Activated T-cell treated with anti-CD3 and anti-CD28 coated beads, Interleukin-2, amount 50 U/mL, for 4 hours (primary cell): ENCODE measurements around the gene PPIL4. TPM values are rescaled to one million over a fixed set of nuclear protein-coding genes. Genes with fewer than 3 reads are reported as not detected.
A peak's percentile ranks its signal among the peaks of the same experiment; 100 is the strongest.

ENCODE experiments used
- ATAC-seq, 2 donors: fragments of 200-7000 bp; cut with Tn5 transposase; one replicate each; pipeline ENCODE4 v1.10.0; 2021
- DNase-seq: peaks from one replicate; pipeline ENCODE4 v3.0.0-alpha.2; 2020
- H3K27me3 Mint-ChIP-seq: one replicate; pipeline ENCODE4 v1.8.0; 2021; ENCODE audit warnings: low read depth, mixed read lengths
- H3K36me3 Mint-ChIP-seq: one replicate; pipeline ENCODE4 v1.8.0; 2022; ENCODE audit warnings: mixed read lengths; ENCODE audit not compliant: insufficient read depth
- H3K4me1 Mint-ChIP-seq: one replicate; pipeline ENCODE4 v1.8.0; 2021; ENCODE audit warnings: low read depth, mixed read lengths
- H3K4me3 Mint-ChIP-seq: one replicate; pipeline ENCODE4 v1.8.0; 2021; ENCODE audit warnings: mild to moderate bottlenecking, moderate library complexity, mixed read lengths
- H3K9me3 Mint-ChIP-seq: one replicate; pipeline ENCODE4 v1.8.0; 2021; ENCODE audit warnings: mixed read lengths
- total RNA-seq, 3 donors: library from RNA; stranded (reverse); gene quantifications; one replicate each; pipeline ENCODE4 v1.2.1, GENCODE V29; 2021

The PPIL4 gene
- total RNA-seq, 3 donors from 2014 or later = 19.7 to 22.2 (median 21.9) TPM

DNA sequence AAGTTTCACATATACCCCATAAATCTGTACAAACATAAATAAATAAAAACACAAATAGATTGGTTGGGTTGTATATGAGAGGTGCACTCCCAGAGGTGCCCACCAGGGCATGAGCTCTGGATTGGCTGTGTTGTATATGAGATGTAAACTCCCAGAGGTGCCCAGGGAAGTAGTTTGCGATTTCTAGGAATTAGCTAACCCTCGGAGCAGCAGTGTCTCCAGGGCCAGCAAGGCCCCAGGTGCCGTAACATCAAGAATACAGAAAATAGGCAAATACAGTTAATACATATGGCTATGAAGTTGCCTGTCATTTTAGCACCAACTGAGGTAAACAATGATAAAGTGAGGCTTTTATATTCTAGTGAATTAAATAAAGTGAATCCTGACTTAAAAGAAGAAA is 14.9 kb upstream of the PPIL4 start:
- ATAC-seq (peak in 1 of 2 donors; percentile 32), DNase-seq (no peak)
- Mint-ChIP-seq H3K9me3 (no peaks in the 10 kb centered on the region), H3K4me3 (no peak overlapping the region), H3K27me3 (no peaks in the 10 kb centered on the region), H3K4me1 (peaks cover 8% of the 10 kb centered on the region), H3K36me3 (no peaks in the 10 kb centered on the region)

DNA sequence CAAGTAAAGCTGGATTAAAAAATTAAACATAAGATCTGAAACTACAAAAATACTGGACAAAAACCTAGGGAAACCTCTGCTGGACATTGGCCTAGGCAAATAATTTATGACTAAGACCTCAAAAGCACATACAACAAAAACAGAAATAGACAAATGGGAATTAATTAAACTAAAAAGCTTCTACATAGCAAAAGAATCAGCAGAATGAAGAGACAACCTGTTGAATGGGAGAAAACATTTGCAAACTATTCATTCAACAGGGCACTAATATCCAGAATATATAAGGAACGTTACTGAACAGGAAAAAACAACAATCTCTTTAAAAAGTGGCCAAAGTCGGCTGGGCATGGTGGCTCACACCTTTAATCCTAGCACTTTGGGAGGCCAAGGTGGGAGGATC is 13.5 kb upstream of the PPIL4 start:
- H3K27me3 Mint-ChIP-seq = peaks cover 5% of the 10 kb centered on the region
- peaks cover 2% of the 10 kb centered on the region for H3K4me1 Mint-ChIP-seq
- H3K9me3 Mint-ChIP-seq = no peaks in the 10 kb centered on the region
- no peaks in the 10 kb centered on the region for H3K36me3 Mint-ChIP-seq
- no peak for ATAC-seq
- H3K4me3 Mint-ChIP-seq = no peak overlapping the region
- DNase-seq = no peak

DNA sequence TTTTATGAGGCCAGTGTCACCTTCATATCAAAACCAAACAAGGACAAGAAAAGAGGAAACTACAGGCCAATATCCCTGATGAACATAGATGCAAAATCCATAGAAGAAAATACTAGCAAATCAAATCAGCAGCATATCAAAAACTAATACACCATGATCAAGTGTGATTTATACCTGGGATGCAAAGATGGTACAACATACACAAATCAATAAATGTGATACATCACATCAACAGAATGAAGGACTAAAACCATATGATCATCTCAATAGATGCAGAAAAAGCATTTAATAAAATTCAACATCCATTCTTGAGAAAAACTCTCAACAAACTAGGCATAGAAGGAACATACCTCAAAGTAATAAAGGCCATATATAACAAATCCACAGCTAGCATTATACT is 12.2 kb upstream of the PPIL4 start:
- Mint-ChIP-seq H3K36me3 (no peaks in the 10 kb centered on the region), H3K9me3 (no peaks in the 10 kb centered on the region), H3K4me1 (peaks cover 2% of the 10 kb centered on the region), H3K27me3 (peaks cover 11% of the 10 kb centered on the region), H3K4me3 (no peak overlapping the region)
- DNase-seq (no peak), ATAC-seq (no peak)

DNA sequence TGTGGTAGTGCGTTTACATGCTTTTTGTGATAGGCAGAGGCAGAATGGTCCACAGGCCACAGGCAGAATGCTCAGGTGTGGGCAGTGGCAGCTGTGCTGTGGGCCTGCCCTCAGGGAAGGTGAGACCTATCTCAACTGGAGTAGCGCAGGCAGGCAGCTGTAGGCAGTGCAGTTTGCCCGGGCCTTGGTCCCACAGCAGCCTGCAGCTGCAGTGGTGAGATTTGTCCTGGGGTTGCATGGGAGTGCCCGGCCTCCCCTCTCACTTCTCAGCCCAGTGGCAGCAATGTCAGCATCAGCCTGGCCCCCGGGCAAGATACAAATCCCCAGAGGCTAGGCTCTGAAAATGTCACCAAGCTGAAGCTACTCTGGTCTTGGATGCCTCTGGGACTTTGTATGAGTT is 6.1 kb upstream of the PPIL4 start:
- H3K4me1 Mint-ChIP-seq = peaks cover 5% of the 10 kb centered on the region
- no peaks in the 10 kb centered on the region for H3K9me3 Mint-ChIP-seq
- DNase-seq = no peak
- no peaks in the 10 kb centered on the region for H3K36me3 Mint-ChIP-seq
- H3K4me3 Mint-ChIP-seq = no peak overlapping the region
- ATAC-seq = no peak
- H3K27me3 Mint-ChIP-seq = peaks cover 11% of the 10 kb centered on the region

DNA sequence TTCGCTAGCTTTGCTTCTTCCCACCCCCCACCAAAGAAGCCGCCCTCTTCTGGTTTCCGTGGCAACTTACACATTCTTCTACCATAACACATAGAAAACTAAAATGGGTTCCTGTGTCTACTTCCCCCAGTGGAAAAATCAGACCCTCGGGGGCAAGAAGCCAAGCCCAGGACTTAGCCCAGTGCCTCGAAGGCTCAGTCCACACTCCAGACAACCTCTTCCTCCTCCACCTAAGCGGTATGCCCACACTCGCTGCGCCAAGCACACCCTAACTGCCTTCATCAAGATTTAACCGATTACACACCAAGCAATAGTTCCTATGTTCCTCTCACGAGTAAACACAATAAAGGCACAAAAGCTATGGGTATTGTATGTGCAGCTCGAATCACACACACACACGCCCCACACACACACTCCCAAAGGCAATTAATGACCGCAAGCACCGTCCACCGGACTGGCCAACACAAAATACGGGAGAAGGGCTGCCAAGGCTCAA is 537 bp downstream of the PPIL4 start:
- H3K4me1 Mint-ChIP-seq = peaks cover 37% of the 10 kb centered on the region
- ATAC-seq = peak; percentile 49 to 57
- peaks cover 6% of the 10 kb centered on the region for H3K36me3 Mint-ChIP-seq
- no peaks in the 10 kb centered on the region for H3K9me3 Mint-ChIP-seq
- DNase-seq = peak; percentile 47
- no peaks in the 10 kb centered on the region for H3K27me3 Mint-ChIP-seq
- peak overlapping the region; percentile 100 for H3K4me3 Mint-ChIP-seq

DNA sequence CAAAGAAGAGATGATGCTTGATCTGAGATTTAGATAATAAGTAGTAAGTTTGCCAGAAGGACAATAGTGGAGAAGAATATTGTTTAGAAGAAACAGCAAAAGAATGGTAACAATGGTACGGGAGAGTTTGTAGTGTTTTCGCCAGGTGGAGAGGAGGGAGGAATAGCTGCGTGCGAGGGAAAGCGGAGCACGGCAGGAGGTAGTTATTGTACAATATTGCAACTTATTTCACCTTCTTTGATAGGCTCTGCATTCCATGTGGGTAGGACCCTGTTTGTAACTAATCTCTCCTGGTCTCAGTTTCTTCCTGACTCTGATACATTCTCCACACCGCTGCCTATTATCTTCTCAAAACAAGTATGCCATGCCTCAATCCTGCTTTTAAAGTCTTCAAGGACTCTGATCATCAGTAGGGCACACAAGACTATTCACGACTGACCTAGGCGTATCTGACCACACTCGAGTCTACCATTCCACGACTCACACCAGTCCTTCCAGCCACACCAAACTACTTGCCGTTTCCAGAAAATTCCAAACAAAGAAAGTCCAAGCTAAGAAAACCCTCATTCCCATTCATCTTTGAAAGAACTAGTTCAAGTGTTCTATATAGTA is 1.1 kb downstream of the PPIL4 start:
- H3K27me3 Mint-ChIP-seq = no peaks in the 10 kb centered on the region
- no peak for ATAC-seq

DNA sequence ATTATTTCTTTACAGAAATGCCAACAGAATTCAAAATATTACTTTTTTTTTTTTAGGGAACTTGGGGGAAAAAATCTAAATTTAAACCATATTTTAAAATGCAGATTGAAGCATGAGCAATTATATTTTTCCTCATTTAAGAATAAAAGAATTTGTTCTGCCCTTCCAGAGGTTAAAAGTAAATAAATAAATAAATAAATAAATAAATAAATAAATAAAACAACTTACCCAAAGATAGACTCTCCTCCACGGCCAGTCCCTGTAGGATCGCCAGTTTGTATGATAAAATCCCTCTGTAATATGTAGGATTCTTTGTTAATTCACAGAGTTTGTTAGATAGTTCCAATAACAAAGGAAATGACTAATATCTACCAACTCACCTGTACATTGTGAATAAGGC is 4.7 kb downstream of the PPIL4 start:
- H3K27me3 Mint-ChIP-seq = no peaks in the 10 kb centered on the region
- no peaks in the 10 kb centered on the region for H3K9me3 Mint-ChIP-seq
- H3K4me3 Mint-ChIP-seq = no peak overlapping the region
- ATAC-seq (no peak), DNase-seq (no peak)
- H3K4me1 Mint-ChIP-seq = peaks cover 33% of the 10 kb centered on the region
- H3K36me3 Mint-ChIP-seq = peaks cover 19% of the 10 kb centered on the region

More for the DNA sequence above, 1.1 kb downstream of the PPIL4 start:
- peaks cover 37% of the 10 kb centered on the region for H3K4me1 Mint-ChIP-seq
- H3K4me3 Mint-ChIP-seq = peak overlapping the region; percentile 100
- peaks cover 6% of the 10 kb centered on the region for H3K36me3 Mint-ChIP-seq
- H3K9me3 Mint-ChIP-seq = no peaks in the 10 kb centered on the region
- no peak for DNase-seq

DNA sequence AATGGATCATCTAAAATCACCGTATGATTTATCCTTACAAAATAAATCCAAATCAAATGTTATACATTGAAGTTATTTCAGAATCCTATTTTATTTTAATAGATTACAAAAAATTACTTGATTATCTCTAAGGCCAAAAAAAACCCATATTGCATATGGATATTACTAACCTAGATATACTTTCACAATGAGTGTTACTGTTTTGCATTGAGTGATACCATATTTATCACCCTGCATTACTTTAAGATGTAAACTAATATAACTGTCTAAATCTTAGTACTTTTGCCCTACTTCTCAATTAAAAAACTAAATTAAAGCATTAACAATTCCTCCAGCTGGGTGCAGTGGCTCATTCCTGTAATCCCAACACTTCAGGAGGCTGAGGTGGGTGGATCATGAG is 11.1 kb downstream of the PPIL4 start:
- peaks cover 33% of the 10 kb centered on the region for H3K36me3 Mint-ChIP-seq
- no peaks in the 10 kb centered on the region for H3K27me3 Mint-ChIP-seq
- no peak for ATAC-seq
- no peak for DNase-seq
- peaks cover 11% of the 10 kb centered on the region for H3K4me1 Mint-ChIP-seq
- H3K9me3 Mint-ChIP-seq = no peaks in the 10 kb centered on the region
- no peak overlapping the region for H3K4me3 Mint-ChIP-seq

DNA sequence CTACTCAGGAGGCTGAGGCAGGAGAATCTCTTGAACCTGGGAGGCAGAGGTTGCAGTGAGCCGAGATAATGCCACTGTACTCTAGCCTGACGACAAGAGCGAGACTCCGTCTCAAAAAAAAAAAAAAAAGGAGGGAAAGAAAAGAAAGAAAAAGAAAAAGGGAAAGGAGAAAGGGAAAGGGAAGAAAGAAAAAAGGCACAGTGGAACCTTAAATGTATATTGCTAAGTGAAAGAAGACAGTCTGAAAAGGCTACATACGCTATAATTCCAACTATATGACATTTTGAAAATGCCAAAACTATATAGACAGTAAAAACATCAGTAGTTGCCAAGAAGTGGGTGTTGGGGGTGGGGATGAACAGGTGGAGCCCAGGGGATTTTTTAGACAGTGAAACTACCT is 16.2 kb downstream of the PPIL4 start:
- Mint-ChIP-seq H3K4me3 (no peak overlapping the region), H3K36me3 (peaks cover 38% of the 10 kb centered on the region), H3K4me1 (peaks cover 8% of the 10 kb centered on the region), H3K27me3 (no peaks in the 10 kb centered on the region), H3K9me3 (no peaks in the 10 kb centered on the region)
- DNase-seq = no peak
- no peak for ATAC-seq

DNA sequence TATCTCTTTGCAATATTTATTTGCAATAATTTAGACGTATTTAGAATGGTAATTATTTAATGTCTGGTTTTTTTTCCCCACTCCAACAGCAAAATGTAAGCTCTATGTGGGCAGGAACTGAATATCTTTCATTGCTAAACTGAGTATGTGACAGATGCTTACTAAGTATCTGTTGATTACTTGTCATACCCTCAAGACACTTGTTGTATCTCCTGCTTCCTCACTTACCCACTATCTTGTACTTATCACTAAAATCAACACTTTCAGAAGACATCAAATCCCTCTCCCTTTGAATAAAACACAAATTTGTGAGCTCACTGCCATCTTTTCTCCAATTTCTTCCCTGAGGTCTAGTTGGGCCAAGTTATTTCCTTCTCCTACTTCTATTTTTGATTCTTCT is 30.3 kb downstream of the PPIL4 start:
- peaks cover 30% of the 10 kb centered on the region for H3K36me3 Mint-ChIP-seq
- H3K27me3 Mint-ChIP-seq = no peaks in the 10 kb centered on the region
- peaks cover 40% of the 10 kb centered on the region for H3K4me1 Mint-ChIP-seq
- ATAC-seq = no peak
- no peak overlapping the region for H3K4me3 Mint-ChIP-seq
- no peaks in the 10 kb centered on the region for H3K9me3 Mint-ChIP-seq
- DNase-seq = no peak

DNA sequence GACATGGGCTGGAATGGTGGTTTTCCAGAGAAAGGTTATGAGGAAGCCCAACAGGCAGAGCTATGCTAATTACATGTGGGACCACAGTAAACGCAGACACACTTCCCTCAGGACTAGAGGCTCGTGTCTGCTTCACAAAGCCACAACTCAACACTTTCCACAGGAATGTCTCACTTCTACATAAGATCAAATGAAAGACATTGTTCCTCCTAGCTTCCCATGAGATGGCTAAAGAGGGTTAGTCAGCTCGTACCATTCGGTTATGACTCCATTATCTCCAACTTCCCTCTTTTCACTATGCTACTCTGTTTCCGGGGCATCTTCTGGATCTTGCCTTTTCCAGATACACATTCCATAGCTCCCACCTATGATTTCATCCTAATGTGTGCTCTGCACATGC is 31.9 kb downstream of the PPIL4 start:
- ATAC-seq (no peak), DNase-seq (no peak)
- H3K4me3 Mint-ChIP-seq = no peak overlapping the region
- no peaks in the 10 kb centered on the region for H3K27me3 Mint-ChIP-seq
- no peaks in the 10 kb centered on the region for H3K9me3 Mint-ChIP-seq
- peaks cover 44% of the 10 kb centered on the region for H3K4me1 Mint-ChIP-seq
- H3K36me3 Mint-ChIP-seq = peaks cover 30% of the 10 kb centered on the region

DNA sequence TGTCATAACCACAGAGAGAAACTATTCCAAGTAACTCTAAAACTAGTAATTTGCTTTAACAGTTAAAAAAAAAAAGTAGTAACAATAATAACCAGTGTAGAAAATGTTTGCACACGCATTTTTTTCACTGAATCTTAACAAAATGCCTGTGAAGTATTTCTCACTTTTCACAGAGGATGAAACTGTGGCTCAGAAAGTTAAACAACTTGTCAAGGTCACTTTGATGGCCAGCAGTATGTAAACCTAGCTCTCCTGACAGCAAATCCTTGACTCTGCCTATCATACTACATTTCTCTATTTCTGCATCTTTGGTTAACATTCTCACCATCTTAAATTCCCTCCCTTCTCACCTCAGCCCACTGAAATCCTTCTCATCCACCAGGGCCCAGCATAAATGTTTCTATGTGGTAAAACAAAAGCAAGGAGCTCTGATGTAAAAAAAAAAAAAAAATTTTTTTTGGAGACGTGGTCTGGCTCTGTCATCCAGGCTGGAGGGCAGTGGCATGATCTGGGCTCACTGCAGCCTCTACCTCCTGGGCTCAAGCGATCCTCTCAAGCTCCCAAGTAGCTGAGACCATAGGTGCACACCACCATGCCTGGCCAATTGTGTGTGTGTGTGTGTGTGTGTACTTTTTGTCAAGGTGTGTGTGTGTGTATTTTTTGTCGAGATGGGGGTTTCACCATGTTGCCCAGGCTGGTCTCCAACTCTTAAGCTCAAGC is 34.9 kb downstream of the PPIL4 start:
- H3K36me3 Mint-ChIP-seq = peaks cover 34% of the 10 kb centered on the region
- ATAC-seq (no peak), DNase-seq (no peak)
- no peaks in the 10 kb centered on the region for H3K9me3 Mint-ChIP-seq
- H3K4me3 Mint-ChIP-seq = no peak overlapping the region
- no peaks in the 10 kb centered on the region for H3K27me3 Mint-ChIP-seq
- peaks cover 44% of the 10 kb centered on the region for H3K4me1 Mint-ChIP-seq

DNA sequence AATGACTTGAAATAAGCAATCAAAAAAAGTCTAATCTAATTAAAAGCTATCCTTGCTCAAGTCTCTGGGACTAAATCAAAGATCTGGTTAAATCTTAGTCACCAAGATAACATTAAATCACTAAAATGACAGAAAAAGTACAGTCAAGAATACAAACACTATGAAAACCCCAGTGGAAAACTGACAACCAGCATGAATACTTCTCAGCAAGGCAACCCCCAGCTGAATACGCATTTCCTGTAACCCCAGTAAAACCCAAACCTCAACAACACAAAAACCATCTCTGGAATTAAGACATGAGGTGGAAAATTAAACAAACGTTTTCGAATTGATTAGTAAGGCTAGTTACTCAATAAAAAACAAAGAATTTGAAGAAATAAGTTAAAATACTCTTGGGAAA is 37.4 kb downstream of the PPIL4 start:
- Mint-ChIP-seq H3K4me3 (peak overlapping the region; percentile 43), H3K4me1 (peaks cover 46% of the 10 kb centered on the region), H3K27me3 (no peaks in the 10 kb centered on the region), H3K9me3 (no peaks in the 10 kb centered on the region), H3K36me3 (peaks cover 35% of the 10 kb centered on the region)
- DNase-seq (no peak), ATAC-seq (peak; percentile 94 to 95)

DNA sequence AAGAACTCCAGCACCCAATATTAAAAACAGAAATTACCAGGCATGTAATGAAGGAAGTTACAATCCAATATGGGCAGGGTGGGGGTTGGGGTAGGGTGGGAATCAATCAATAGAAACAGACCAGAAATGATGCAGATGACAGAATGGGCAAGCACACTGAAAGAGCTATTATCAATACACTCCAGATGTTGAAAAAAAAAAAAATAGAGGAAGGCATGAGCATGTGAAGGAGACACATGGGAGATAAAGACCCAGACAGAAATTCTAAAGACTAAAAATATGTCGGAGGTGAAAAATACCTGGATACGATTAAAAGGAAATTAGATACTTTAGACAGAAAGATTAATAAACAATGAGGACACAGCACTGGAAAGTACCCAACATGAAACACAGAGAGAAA is 42.0 kb downstream of the PPIL4 start:
- H3K27me3 Mint-ChIP-seq = no peaks in the 10 kb centered on the region

DNA sequence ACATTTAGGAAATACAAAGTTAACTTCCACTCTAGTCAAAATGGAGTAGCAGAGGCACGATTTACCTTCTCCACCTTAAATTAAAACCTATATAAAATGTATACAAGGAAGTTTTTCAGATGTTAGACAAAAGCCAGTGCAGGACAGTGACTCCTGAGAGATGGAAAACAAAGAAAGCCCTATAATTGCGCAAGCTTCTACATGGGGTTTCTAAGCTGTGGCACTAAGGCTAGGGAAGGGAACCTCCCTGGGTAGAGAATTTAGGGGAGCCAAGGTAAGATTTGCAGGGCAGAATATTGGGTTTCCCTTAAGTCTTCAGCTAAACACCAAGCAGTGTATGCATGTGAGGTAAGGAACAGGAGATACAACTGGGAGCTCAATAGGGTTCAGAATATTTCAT is 42.6 kb downstream of the PPIL4 start:
- Mint-ChIP-seq H3K27me3 (no peaks in the 10 kb centered on the region), H3K4me3 (no peak overlapping the region), H3K9me3 (no peaks in the 10 kb centered on the region), H3K36me3 (peaks cover 32% of the 10 kb centered on the region), H3K4me1 (peaks cover 53% of the 10 kb centered on the region)
- DNase-seq (no peak), ATAC-seq (no peak)

More for the DNA sequence above, 42.0 kb downstream of the PPIL4 start:
- Mint-ChIP-seq H3K4me1 (peaks cover 55% of the 10 kb centered on the region), H3K9me3 (no peaks in the 10 kb centered on the region), H3K4me3 (no peak overlapping the region), H3K36me3 (peaks cover 32% of the 10 kb centered on the region)
- no peak for DNase-seq
- ATAC-seq = no peak
